Measurements from ENCODE around the gene UTP4. TPM values are rescaled to one million over a fixed set of nuclear protein-coding genes. Genes with fewer than 3 reads are reported as not detected.

UTP4 gene
- total RNA-seq, 2 experiments from 2014 or later = 56.3 to 59.7 TPM

GRCh38 chr16:69166221-69166833, 33.9 kb downstream of the UTP4 start:
- H3K9me3 Mint-ChIP-seq (ENCODE audit: insufficient read depth) = no peaks in the 10 kb centered on the region
- H3K27me3 Mint-ChIP-seq (ENCODE audit: low read depth) = no peaks in the 10 kb centered on the region
- DNase-seq (peak; percentile 67), ATAC-seq (peak; percentile 96)
- ChIA-PET CTCF (interaction anchor here (0.8 to 5.8 kb wide), 13 partner anchors 9 to 163 kb away, joined by 3 to 39 read pairs (median 4); partner anchors contain the start of genes PDF and SNTB2), POLR2A (interaction anchor here (0.6 to 1.4 kb wide), 4 partner anchors 9 to 37 kb away, joined by 3 to 6 read pairs (median 4); partner anchors contain the start of genes CHTF8, SNTB2 and UTP4)
- H3K36me3 Mint-ChIP-seq (ENCODE audit: low read depth) = peaks cover 52% of the 10 kb centered on the region
- peak overlapping the region; percentile 78 for H3K27ac Mint-ChIP-seq
- no peak overlapping the region for H3K4me3 Mint-ChIP-seq
- H3K4me1 Mint-ChIP-seq (ENCODE audit: low read depth) = peaks cover 27% of the 10 kb centered on the region

- ChIA-PET CTCF (interaction anchor here (0.8 to 5.8 kb wide), 13 partner anchors 10 to 162 kb away, joined by 3 to 39 read pairs (median 4); partner anchors contain the start of genes PDF and SNTB2), POLR2A (interaction anchor here (0.6 to 1.3 kb wide), 2 partner anchors 10 to 19 kb away, joined by 3 to 6 read pairs; partner anchors contain the start of gene SNTB2)
- ATAC-seq (no peak), DNase-seq (no peak)
- no peak overlapping the region for H3K4me3 Mint-ChIP-seq
- H3K9me3 Mint-ChIP-seq (ENCODE audit: insufficient read depth) = no peaks in the 10 kb centered on the region
- peak overlapping the region; percentile 78 for H3K27ac Mint-ChIP-seq
- H3K27me3 Mint-ChIP-seq (ENCODE audit: low read depth) = no peaks in the 10 kb centered on the region
- peaks cover 27% of the 10 kb centered on the region for H3K4me1 Mint-ChIP-seq (ENCODE audit: low read depth)
- H3K36me3 Mint-ChIP-seq (ENCODE audit: low read depth) = peaks cover 51% of the 10 kb centered on the region
Observed at GRCh38 chr16:69166946-69167930, 34.8 kb downstream of the UTP4 start.

GRCh38 chr16:69169051-69169450, 36.6 kb downstream of the UTP4 start:
- ChIA-PET POLR2A (interaction anchor here (0.5 kb wide), 1 partner anchor 159 kb away, joined by 3 read pairs; no protein-coding TSS in a partner anchor), CTCF (no interaction called here)
- ATAC-seq = no peak
- Mint-ChIP-seq H3K4me3 (no peak overlapping the region), H3K4me1 (ENCODE audit: low read depth) (peaks cover 30% of the 10 kb centered on the region), H3K9me3 (ENCODE audit: insufficient read depth) (no peaks in the 10 kb centered on the region), H3K36me3 (ENCODE audit: low read depth) (peaks cover 41% of the 10 kb centered on the region), H3K27me3 (ENCODE audit: low read depth) (no peaks in the 10 kb centered on the region), H3K27ac (no peak overlapping the region)
- no peak for DNase-seq

GRCh38 chr16:69169607-69170352, 37.3 kb downstream of the UTP4 start:
- no peak for DNase-seq
- Mint-ChIP-seq H3K27me3 (ENCODE audit: low read depth) (no peaks in the 10 kb centered on the region), H3K9me3 (ENCODE audit: insufficient read depth) (no peaks in the 10 kb centered on the region), H3K27ac (peak overlapping the region; percentile 39), H3K4me1 (ENCODE audit: low read depth) (peaks cover 30% of the 10 kb centered on the region), H3K36me3 (ENCODE audit: low read depth) (peaks cover 39% of the 10 kb centered on the region), H3K4me3 (no peak overlapping the region)
- POLR2A ChIA-PET = no interaction called here
- CTCF ChIA-PET = no interaction called here
- no peak for ATAC-seq

- DNase-seq (no peak), ATAC-seq (no peak)
- H3K4me3 Mint-ChIP-seq = no peak overlapping the region
- no peaks in the 10 kb centered on the region for H3K9me3 Mint-ChIP-seq (ENCODE audit: insufficient read depth)
- ChIA-PET POLR2A (no interaction called here), CTCF (no interaction called here)
- no peak overlapping the region for H3K27ac Mint-ChIP-seq
- H3K36me3 Mint-ChIP-seq (ENCODE audit: low read depth) = peaks cover 30% of the 10 kb centered on the region
- peaks cover 16% of the 10 kb centered on the region for H3K4me1 Mint-ChIP-seq (ENCODE audit: low read depth)
- no peaks in the 10 kb centered on the region for H3K27me3 Mint-ChIP-seq (ENCODE audit: low read depth)
Observed at GRCh38 chr16:69171325-69172084, 39.1 kb downstream of the UTP4 start.

- Mint-ChIP-seq H3K9me3 (ENCODE audit: insufficient read depth) (no peaks in the 10 kb centered on the region), H3K4me3 (no peak overlapping the region), H3K27ac (no peak overlapping the region), H3K27me3 (ENCODE audit: low read depth) (no peaks in the 10 kb centered on the region), H3K4me1 (ENCODE audit: low read depth) (peaks cover 6% of the 10 kb centered on the region), H3K36me3 (ENCODE audit: low read depth) (peaks cover 7% of the 10 kb centered on the region)
- no peak for ATAC-seq
- no peak for DNase-seq
- CTCF ChIA-PET = interaction anchor here (1.5 to 1.6 kb wide), 2 partner anchors 10 to 12 kb away, joined by 3 to 4 read pairs; partner anchors contain the start of gene SNTB2
- POLR2A ChIA-PET = interaction anchor here (1.0 kb wide), 1 partner anchor 11 kb away, joined by 3 read pairs; the partner anchor contains the start of gene SNTB2
Observed at GRCh38 chr16:69176033-69176800, 43.8 kb downstream of the UTP4 start.

GRCh38 chr16:69179328-69180010, 47.0 kb downstream of the UTP4 start:
- ATAC-seq (no peak), DNase-seq (no peak)
- Mint-ChIP-seq H3K27ac (no peak overlapping the region), H3K36me3 (ENCODE audit: low read depth) (peaks cover 10% of the 10 kb centered on the region), H3K27me3 (ENCODE audit: low read depth) (no peaks in the 10 kb centered on the region), H3K4me3 (no peak overlapping the region), H3K9me3 (ENCODE audit: insufficient read depth) (no peaks in the 10 kb centered on the region), H3K4me1 (ENCODE audit: low read depth) (peaks cover 8% of the 10 kb centered on the region)
- ChIA-PET CTCF (interaction anchor here (1.2 kb wide), 1 partner anchor 29 kb away, joined by 3 read pairs; no protein-coding TSS in a partner anchor), POLR2A (no interaction called here)

GRCh38 chr16:69180011-69180338, 47.5 kb downstream of the UTP4 start:
- no peak overlapping the region for H3K4me3 Mint-ChIP-seq
- H3K9me3 Mint-ChIP-seq (ENCODE audit: insufficient read depth) = no peaks in the 10 kb centered on the region
- no peak overlapping the region for H3K27ac Mint-ChIP-seq
- H3K36me3 Mint-ChIP-seq (ENCODE audit: low read depth) = peaks cover 13% of the 10 kb centered on the region
- H3K27me3 Mint-ChIP-seq (ENCODE audit: low read depth) = no peaks in the 10 kb centered on the region
- ATAC-seq (no peak), DNase-seq (no peak)
- ChIA-PET CTCF (interaction anchor here (1.2 kb wide), 1 partner anchor 29 kb away, joined by 3 read pairs; no protein-coding TSS in a partner anchor), POLR2A (no interaction called here)
- peaks cover 11% of the 10 kb centered on the region for H3K4me1 Mint-ChIP-seq (ENCODE audit: low read depth)

- Mint-ChIP-seq H3K4me3 (no peak overlapping the region), H3K27me3 (ENCODE audit: low read depth) (no peaks in the 10 kb centered on the region), H3K27ac (no peak overlapping the region), H3K36me3 (ENCODE audit: low read depth) (peaks cover 12% of the 10 kb centered on the region), H3K9me3 (ENCODE audit: insufficient read depth) (no peaks in the 10 kb centered on the region), H3K4me1 (ENCODE audit: low read depth) (peaks cover 22% of the 10 kb centered on the region)
- ATAC-seq = no peak
- ChIA-PET CTCF (no interaction called here), POLR2A (no interaction called here)
- DNase-seq = no peak
Observed at GRCh38 chr16:69182730-69183416, 50.4 kb downstream of the UTP4 start.

All from activated CD8-positive, alpha-beta T cell treated with anti-CD3 and anti-CD28 coated beads, Interleukin-2, amount 10 ng/mL, durations not matched to agents 7 days and 5 days (primary cell).